ENCODE measurements around the gene RPS27.

The RPS27 gene

GRCh38 chr1:153968000-153968363, 22.6 kb upstream of the RPS27 start:
- no peak for TF ChIP-seq CTCF (IDR thresholded peaks at IDR 0.05; ENCODE audit: insufficient read depth, low read depth, low read length, missing control alignments)
- DNase-seq (ENCODE audit: low read depth): no peak

GRCh38 chr1:153968408-153968807, 22.2 kb upstream of the RPS27 start:
- H3K4me3 ChIP-seq (ENCODE audit: low read depth, low read length): peak overlapping the region; percentile 81
- no peak for TF ChIP-seq CTCF (IDR thresholded peaks at IDR 0.05; ENCODE audit: insufficient read depth, low read depth, low read length, missing control alignments)
- DNase-seq (ENCODE audit: low read depth): no peak

More at GRCh38 chr1:153968000-153968363, 22.6 kb upstream of the RPS27 start:
- peak overlapping the region; percentile 81 for H3K4me3 ChIP-seq (ENCODE audit: low read depth, low read length)

GRCh38 chr1:153968972-153969371, 21.6 kb upstream of the RPS27 start:
- no peak for DNase-seq (ENCODE audit: low read depth)
- TF ChIP-seq CTCF (IDR thresholded peaks at IDR 0.05; ENCODE audit: insufficient read depth, low read depth, low read length, missing control alignments): no peak
- no peak overlapping the region for H3K4me3 ChIP-seq (ENCODE audit: low read depth, low read length)

GRCh38 chr1:153970346-153970745, 20.2 kb upstream of the RPS27 start:
- no peak for TF ChIP-seq CTCF (IDR thresholded peaks at IDR 0.05; ENCODE audit: insufficient read depth, low read depth, low read length, missing control alignments)
- DNase-seq (ENCODE audit: low read depth): no peak
- H3K4me3 ChIP-seq (ENCODE audit: low read depth, low read length): no peak overlapping the region

GRCh38 chr1:153973071-153973470, 17.5 kb upstream of the RPS27 start:
- TF ChIP-seq CTCF (IDR thresholded peaks at IDR 0.05; ENCODE audit: insufficient read depth, low read depth, low read length, missing control alignments): no peak
- no peak overlapping the region for H3K4me3 ChIP-seq (ENCODE audit: low read depth, low read length)
- DNase-seq (ENCODE audit: low read depth): no peak

- no peak for TF ChIP-seq CTCF (IDR thresholded peaks at IDR 0.05; ENCODE audit: insufficient read depth, low read depth, low read length, missing control alignments)
- DNase-seq (ENCODE audit: low read depth): no peak
- no peak overlapping the region for H3K4me3 ChIP-seq (ENCODE audit: low read depth, low read length)
These were observed 17.0 kb upstream of the RPS27 start for GRCh38 chr1:153973525-153973924.

GRCh38 chr1:153976819-153977249, 13.7 kb upstream of the RPS27 start:
- TF ChIP-seq CTCF (IDR thresholded peaks at IDR 0.05; ENCODE audit: insufficient read depth, low read depth, low read length, missing control alignments): no peak
- no peak for DNase-seq (ENCODE audit: low read depth)
- peak overlapping the region; percentile 91 for H3K4me3 ChIP-seq (ENCODE audit: low read depth, low read length)

Data from GM12865 (cell line).